Naive thymus-derived CD4-positive, alpha-beta T cell (primary cell): ENCODE results near the gene USP17L26. TPM values are rescaled to one million over a fixed set of nuclear protein-coding genes. Genes with fewer than 3 reads are reported as not detected.
"Not testable (repeated sequence)": the region's sequence is repeated elsewhere in the genome, so short reads cannot be mapped to it uniquely, and the experiment has no call there.

Source experiments
- ATAC-seq: fragments of 150-1000 bp; cut with Tn5 transposase; 2 replicates; pipeline ENCODE4 v1.10.0; 2021; ENCODE audit warnings: mild to moderate bottlenecking, moderate library complexity
- CTCF ChIA-PET: fragments of 350-600 bp; sonication (Branson Sonifier 250); formaldehyde crosslinking; loops from one replicate; lab custom pipeline; 2021; ENCODE audit warnings: antibody characterized with exemption; lab: Charles Lee
- POLR2A ChIA-PET: fragments of 350-600 bp; sonication (Branson Sonifier 250); formaldehyde crosslinking; loops from one replicate; lab custom pipeline; 2021; ENCODE audit warnings: antibody characterized with exemption, inconsistent platforms; lab: Charles Lee
- DNase-seq, 9 donors: peaks; one replicate each; pipeline versions ENCODE4 v3.0.0 to v3.0.0-alpha.2; 2020 to 2022; ENCODE audit warnings: mixed read lengths in 1 of 9
- H3K27ac ChIP-seq: one replicate; pipeline ENCODE4 v1.7.0; 2013; ENCODE audit warnings: mild to moderate bottlenecking, low read depth, low read length, moderate library complexity
- H3K27me3 ChIP-seq, 2 donors: one replicate each; pipeline ENCODE4 v1.7.0; 2013; ENCODE audit warnings: low read length in 2 of 2, mild to moderate bottlenecking in 2 of 2, moderate library complexity in 2 of 2; ENCODE audit not compliant: control insufficient read depth in 2 of 2, insufficient read depth in 2 of 2
- H3K36me3 ChIP-seq, 3 experiments: 1 replicate in 2 of 3; 2 replicates in 1 of 3; pipeline ENCODE4 v1.7.0; 2013; ENCODE audit warnings: low read length in 3 of 3, mild to moderate bottlenecking in 3 of 3, moderate library complexity in 1 of 3; ENCODE audit not compliant: insufficient read depth in 3 of 3, control insufficient read depth in 2 of 3
- H3K4me1 ChIP-seq, 2 donors: one replicate each; pipeline ENCODE4 v1.7.0; 2013; ENCODE audit warnings: low read length in 2 of 2, mild to moderate bottlenecking in 2 of 2, moderate library complexity in 1 of 2; ENCODE audit not compliant: control insufficient read depth in 2 of 2, insufficient read depth in 2 of 2
- H3K4me3 ChIP-seq: 2 replicates; pipeline ENCODE4 v1.7.0; 2013; ENCODE audit warnings: mild to moderate bottlenecking, low read length
- H3K9me3 ChIP-seq, 3 experiments: 1 replicate in 2 of 3; 2 replicates in 1 of 3; pipeline ENCODE4 v1.7.0; 2013; ENCODE audit warnings: low read length in 3 of 3; ENCODE audit not compliant: control insufficient read depth in 2 of 3
- H3K27ac Mint-ChIP-seq, 9 donors: one replicate each; pipeline ENCODE4 v1.8.0; 2020 to 2022; ENCODE audit warnings: mixed read lengths in 9 of 9, mild to moderate bottlenecking in 8 of 9, moderate library complexity in 5 of 9, inconsistent platforms in 2 of 9
- H3K27me3 Mint-ChIP-seq, 5 donors: one replicate each; pipeline ENCODE4 v1.8.0; 2021 to 2022; ENCODE audit warnings: mixed read lengths in 5 of 5, mild to moderate bottlenecking in 1 of 5
- H3K36me3 Mint-ChIP-seq, 5 donors: one replicate each; pipeline ENCODE4 v1.8.0; 2020 to 2022; ENCODE audit warnings: mixed read lengths in 5 of 5, mild to moderate bottlenecking in 3 of 5, inconsistent platforms in 1 of 5
- H3K4me1 Mint-ChIP-seq, 7 donors: one replicate each; pipeline ENCODE4 v1.8.0; 2020 to 2022; ENCODE audit warnings: mixed read lengths in 7 of 7, mild to moderate bottlenecking in 3 of 7, inconsistent platforms in 1 of 7
- H3K4me3 Mint-ChIP-seq, 10 donors: one replicate each; pipeline ENCODE4 v1.8.0; 2020 to 2022; ENCODE audit warnings: mild to moderate bottlenecking in 10 of 10, mixed read lengths in 10 of 10, moderate library complexity in 6 of 10, inconsistent platforms in 2 of 10
- H3K9me3 Mint-ChIP-seq, 11 donors: one replicate each; pipeline ENCODE4 v1.8.0; 2020 to 2022; ENCODE audit warnings: mixed read lengths in 11 of 11, mild to moderate bottlenecking in 4 of 11, inconsistent platforms in 1 of 11, moderate library complexity in 1 of 11
- intact Hi-C, 2 donors: fragments of 100-400 bp; cut with micrococcal nuclease; formaldehyde crosslinking; loops; one replicate each; pipeline ENCODE4 v1.15.1; 2023
- polyA plus RNA-seq, 2 donors: library from polyadenylated mRNA; unstranded; fragments of 300-500 nt; fragmentation: Illumina TruSeq; gene quantifications; one replicate each; pipeline ENCODE4 v1.2.3, GENCODE V29; 2021
- total RNA-seq, 6 experiments: library from RNA in 5 of 6; stranded (reverse) in 5 of 6; gene quantifications; 1 replicate in 5 of 6; 2 replicates in 1 of 6; pipeline ENCODE4 v1.2.3 and lab custom pipeline; 2021 to 2026

The USP17L26 gene
- total RNA-seq = not detected
- polyA plus RNA-seq = not detected
- total RNA-seq (lab: John Stamatoyannopoulos, UW) = not detected

- H3K4me1 ChIP-seq, ATAC-seq, POLR2A ChIA-PET, H3K36me3 Mint-ChIP-seq, H3K27me3 Mint-ChIP-seq, H3K9me3 Mint-ChIP-seq, H3K27ac Mint-ChIP-seq, intact Hi-C loops, H3K4me3 ChIP-seq, H3K4me1 Mint-ChIP-seq, DNase-seq, H3K27ac ChIP-seq, H3K4me3 Mint-ChIP-seq, H3K9me3 ChIP-seq, H3K36me3 ChIP-seq, CTCF ChIA-PET, H3K27me3 ChIP-seq: not testable (repeated sequence)
Observed at GRCh38 chr4:9334358-9334757, at the start of gene USP17L26. Gene USP17L26 (plus strand): TSS chr4:9334658. CDS start chr4:9334658, 0 bp downstream.

GRCh38 chr4:9324191-9324590 lies 10.3 kb upstream of the USP17L26 start:
- H3K27me3 Mint-ChIP-seq, H3K36me3 ChIP-seq, CTCF ChIA-PET, H3K27ac ChIP-seq, H3K9me3 Mint-ChIP-seq, intact Hi-C loops, ATAC-seq, H3K27ac Mint-ChIP-seq, H3K27me3 ChIP-seq, DNase-seq, H3K4me1 Mint-ChIP-seq, H3K9me3 ChIP-seq, H3K4me3 Mint-ChIP-seq, H3K4me3 ChIP-seq, POLR2A ChIA-PET, H3K36me3 Mint-ChIP-seq, H3K4me1 ChIP-seq: not testable (repeated sequence)

GRCh38 chr4:9324865-9325264 lies 9.6 kb upstream of the USP17L26 start, which contains the start of gene USP17L24:
Gene USP17L24 (plus strand): TSS chr4:9325165. CDS start chr4:9325165, 0 bp downstream.
- intact Hi-C loops, H3K27me3 Mint-ChIP-seq, CTCF ChIA-PET, ATAC-seq, H3K27ac Mint-ChIP-seq, H3K9me3 ChIP-seq, H3K9me3 Mint-ChIP-seq, H3K4me1 ChIP-seq, H3K4me1 Mint-ChIP-seq, DNase-seq, H3K36me3 ChIP-seq, H3K27ac ChIP-seq, H3K4me3 Mint-ChIP-seq, POLR2A ChIA-PET, H3K4me3 ChIP-seq, H3K36me3 Mint-ChIP-seq, H3K27me3 ChIP-seq: not testable (repeated sequence)

- CTCF ChIA-PET, H3K36me3 Mint-ChIP-seq, intact Hi-C loops: not testable (repeated sequence)
Observed at GRCh38 chr4:9329611-9330010, 4.8 kb upstream of the USP17L26 start, which contains the start of gene USP17L25. Gene USP17L25 (plus strand): TSS chr4:9329911. CDS start chr4:9329911, 0 bp downstream.

GRCh38 chr4:9339103-9339502 lies 4.6 kb downstream of the USP17L26 start, which contains the start of gene USP17L5:
Gene USP17L5 (plus strand): TSS chr4:9339403. CDS start chr4:9339403, 0 bp downstream.
- H3K27ac Mint-ChIP-seq, H3K27me3 ChIP-seq, H3K9me3 Mint-ChIP-seq, H3K9me3 ChIP-seq, CTCF ChIA-PET, H3K4me3 Mint-ChIP-seq, POLR2A ChIA-PET, H3K4me3 ChIP-seq, H3K4me1 Mint-ChIP-seq, H3K27me3 Mint-ChIP-seq, intact Hi-C loops, ATAC-seq, H3K27ac ChIP-seq, H3K36me3 Mint-ChIP-seq, H3K36me3 ChIP-seq, DNase-seq, H3K4me1 ChIP-seq: not testable (repeated sequence)

More at GRCh38 chr4:9329611-9330010, 4.8 kb upstream of the USP17L26 start, which contains the start of gene USP17L25:
- H3K9me3 ChIP-seq, H3K4me1 Mint-ChIP-seq, ATAC-seq, H3K27me3 ChIP-seq, H3K4me1 ChIP-seq, H3K27me3 Mint-ChIP-seq, H3K9me3 Mint-ChIP-seq, H3K36me3 ChIP-seq, H3K27ac Mint-ChIP-seq, H3K4me3 Mint-ChIP-seq, H3K4me3 ChIP-seq, H3K27ac ChIP-seq, POLR2A ChIA-PET, DNase-seq: not testable (repeated sequence)

GRCh38 chr4:9343848-9344247 lies 9.4 kb downstream of the USP17L26 start, which contains the start of gene USP17L27:
Gene USP17L27 (plus strand): TSS chr4:9344148. CDS start chr4:9344148, 0 bp downstream.
- H3K27ac Mint-ChIP-seq, H3K4me1 Mint-ChIP-seq, H3K27me3 Mint-ChIP-seq, intact Hi-C loops, H3K27ac ChIP-seq, H3K4me3 ChIP-seq, H3K4me3 Mint-ChIP-seq, H3K9me3 Mint-ChIP-seq, CTCF ChIA-PET, H3K36me3 ChIP-seq, H3K36me3 Mint-ChIP-seq, H3K27me3 ChIP-seq, DNase-seq, H3K4me1 ChIP-seq, H3K9me3 ChIP-seq, ATAC-seq, POLR2A ChIA-PET: not testable (repeated sequence)

- H3K27me3 Mint-ChIP-seq, H3K4me1 ChIP-seq, CTCF ChIA-PET, H3K36me3 ChIP-seq, H3K27ac ChIP-seq, DNase-seq, intact Hi-C loops, H3K27ac Mint-ChIP-seq, ATAC-seq, H3K27me3 ChIP-seq, H3K36me3 Mint-ChIP-seq, POLR2A ChIA-PET, H3K4me3 Mint-ChIP-seq, H3K9me3 ChIP-seq, H3K4me3 ChIP-seq, H3K9me3 Mint-ChIP-seq, H3K4me1 Mint-ChIP-seq: not testable (repeated sequence)
Observed at GRCh38 chr4:9348593-9348992, 14.1 kb downstream of the USP17L26 start, which contains the start of gene USP17L28. Gene USP17L28 (plus strand): TSS chr4:9348893. CDS start chr4:9348893, 0 bp downstream.
